H9 (cell line): ENCODE data around the gene FBN2. TPM values are rescaled to one million over a fixed set of nuclear protein-coding genes. Genes with fewer than 3 reads are reported as not detected.

Experiments used
- DNase-seq: peaks from one replicate; pipeline ENCODE4 v3.0.0-alpha.2; 2017
- H2AFZ ChIP-seq: one replicate; pipeline ENCODE4 v1.6.1; 2013; ENCODE audit warnings: mild to moderate bottlenecking, low read length, control low read depth, moderate library complexity
- H2AK5ac ChIP-seq: 2 replicates; pipeline ENCODE4 v1.6.1; 2013; ENCODE audit warnings: low read length, control low read depth, mixed read lengths; ENCODE audit not compliant: insufficient read length
- H2BK120ac ChIP-seq: one replicate; pipeline ENCODE4 v1.6.1; 2013; ENCODE audit warnings: low read depth, mild to moderate bottlenecking, low read length, control low read depth, inconsistent platforms; ENCODE audit not compliant: poor library complexity, severe bottlenecking
- H2BK12ac ChIP-seq: 2 replicates; pipeline ENCODE4 v1.6.1; 2013; ENCODE audit warnings: low read length, control low read depth, mixed read lengths, low read depth; ENCODE audit not compliant: insufficient read length
- H2BK15ac ChIP-seq: 2 replicates; pipeline ENCODE4 v1.6.1; 2013; ENCODE audit warnings: low read depth, low read length, control low read depth
- H2BK20ac ChIP-seq: one replicate; pipeline ENCODE4 v1.6.1; 2013; ENCODE audit warnings: low read depth, mild to moderate bottlenecking, low read length, control low read depth, inconsistent platforms; ENCODE audit not compliant: poor library complexity, severe bottlenecking
- H2BK5ac ChIP-seq: 2 replicates; pipeline ENCODE4 v1.6.1; 2013; ENCODE audit warnings: low read length, control low read depth, mixed read lengths; ENCODE audit not compliant: insufficient read length
- H3K14ac ChIP-seq: 2 replicates; pipeline ENCODE4 v1.6.1; 2013; ENCODE audit warnings: low read length, control low read depth; ENCODE audit not compliant: insufficient read depth
- H3K18ac ChIP-seq: 2 replicates; pipeline ENCODE4 v1.6.1; 2013; ENCODE audit warnings: low read depth, mild to moderate bottlenecking, mixed read lengths, low read length, control low read depth; ENCODE audit not compliant: insufficient read length
- H3K23ac ChIP-seq: 2 replicates; pipeline ENCODE4 v1.6.1; 2013; ENCODE audit warnings: low read length, control low read depth, mixed read lengths, low read depth; ENCODE audit not compliant: insufficient read length
- H3K23me2 ChIP-seq: 2 replicates; pipeline ENCODE4 v1.6.1; 2013; ENCODE audit warnings: low read depth, mild to moderate bottlenecking, mixed read lengths, low read length, control low read depth; ENCODE audit not compliant: insufficient read length, poor library complexity, severe bottlenecking
- H3K27ac ChIP-seq: 2 replicates; pipeline ENCODE4 v1.5.1; 2013; ENCODE audit warnings: low read length, control low read depth, mixed read lengths, low read depth; ENCODE audit not compliant: insufficient read length
- H3K27me3 ChIP-seq: 2 replicates; pipeline ENCODE4 v1.6.1; 2013; ENCODE audit warnings: low read length, control low read depth, inconsistent platforms; ENCODE audit not compliant: insufficient read depth
- H3K4ac ChIP-seq: 2 replicates; pipeline ENCODE4 v1.6.1; 2013; ENCODE audit warnings: low read depth, mild to moderate bottlenecking, control low read depth, inconsistent platforms, low read length, moderate library complexity
- H3K4me1 ChIP-seq: 2 replicates; pipeline ENCODE4 v1.6.1; 2013; ENCODE audit warnings: low read length, control low read depth, inconsistent platforms; ENCODE audit not compliant: insufficient read depth
- H3K4me2 ChIP-seq: 2 replicates; pipeline ENCODE4 v1.6.1; 2013; ENCODE audit warnings: low read length, control low read depth, mixed read lengths; ENCODE audit not compliant: insufficient read length, insufficient read depth
- H3K56ac ChIP-seq: 2 replicates; pipeline ENCODE4 v1.6.1; 2013; ENCODE audit warnings: low read depth, mild to moderate bottlenecking, mixed read lengths, low read length, control low read depth; ENCODE audit not compliant: insufficient read length
- H3K79me1 ChIP-seq: 2 replicates; pipeline ENCODE4 v1.6.1; 2013; ENCODE audit warnings: low read depth, mild to moderate bottlenecking, moderate library complexity, low read length, control low read depth, inconsistent platforms; ENCODE audit not compliant: insufficient read depth, poor library complexity, severe bottlenecking
- H3K79me2 ChIP-seq: 2 replicates; pipeline ENCODE4 v1.6.1; 2013; ENCODE audit warnings: low read length, control low read depth, inconsistent platforms; ENCODE audit not compliant: insufficient read depth
- H3K9ac ChIP-seq: 2 replicates; pipeline ENCODE4 v1.6.1; 2013; ENCODE audit warnings: low read length, control low read depth, mixed read lengths; ENCODE audit not compliant: insufficient read length; ENCODE audit errors: extremely low read depth
- H3K9me3 ChIP-seq: one replicate; pipeline ENCODE4 v1.6.1; 2013; ENCODE audit warnings: low read depth, low read length, inconsistent platforms; ENCODE audit not compliant: control insufficient read depth
- H3T11ph ChIP-seq: one replicate; pipeline ENCODE4 v1.6.1; 2013; ENCODE audit warnings: mild to moderate bottlenecking, low read length, control low read depth, inconsistent platforms
- H4K20me1 ChIP-seq: one replicate; pipeline ENCODE4 v1.6.1; 2013; ENCODE audit not compliant: control insufficient read depth, insufficient read length, insufficient read depth
- H4K5ac ChIP-seq: 2 replicates; pipeline ENCODE4 v1.6.1; 2013; ENCODE audit warnings: low read depth, mild to moderate bottlenecking, mixed read lengths, low read length, control low read depth; ENCODE audit not compliant: insufficient read length
- H4K8ac ChIP-seq: replicated peaks from 2 replicates; pipeline ENCODE4 v1.6.1; 2013; ENCODE audit warnings: low read length, control low read depth, mixed read lengths, low read depth; ENCODE audit not compliant: insufficient read length
- H4K91ac ChIP-seq: 2 replicates; pipeline ENCODE4 v1.6.1; 2013; ENCODE audit warnings: low read depth, mild to moderate bottlenecking, moderate library complexity, mixed read lengths, low read length, control low read depth; ENCODE audit not compliant: insufficient read length
- H3K27ac Mint-ChIP-seq, 3 experiments: 2 replicates in 2 of 3; 3 replicates in 1 of 3; pipeline ENCODE4 v1.8.0; 2020 to 2021; ENCODE audit warnings: mixed read lengths in 3 of 3, mild to moderate bottlenecking in 1 of 3, moderate library complexity in 1 of 3
- H3K27me3 Mint-ChIP-seq: 2 replicates; pipeline ENCODE4 v1.8.0; 2021; ENCODE audit warnings: low read depth, mild to moderate bottlenecking, moderate library complexity, mixed read lengths
- H3K36me3 Mint-ChIP-seq, 3 experiments: 2 replicates in 2 of 3; 3 replicates in 1 of 3; pipeline ENCODE4 v1.8.0; 2020 to 2021; ENCODE audit warnings: low read depth in 3 of 3, mixed read lengths in 3 of 3; ENCODE audit not compliant: insufficient read depth in 1 of 3
- H3K4me1 Mint-ChIP-seq, 2 experiments: 2 replicates each; pipeline ENCODE4 v1.8.0; 2020; ENCODE audit warnings: mixed read lengths in 2 of 2
- H3K4me3 Mint-ChIP-seq, 2 experiments: 2 replicates in 1 of 2; 3 replicates in 1 of 2; pipeline ENCODE4 v1.8.0; 2020 to 2021; ENCODE audit warnings: mild to moderate bottlenecking in 2 of 2, mixed read lengths in 2 of 2, moderate library complexity in 1 of 2
- H3K9me3 Mint-ChIP-seq, 2 experiments: 2 replicates in 1 of 2; 3 replicates in 1 of 2; pipeline ENCODE4 v1.8.0; 2020; ENCODE audit warnings: mild to moderate bottlenecking in 2 of 2, mixed read lengths in 2 of 2, moderate library complexity in 1 of 2
- CTCF ChIP-seq: fragments of 200-600 bp; sonication (generic); conservative IDR thresholded peaks from 3 replicates; pipeline ENCODE4 v1.8.0; 2021; ENCODE audit warnings: antibody characterized with exemption, mild to moderate bottlenecking
- WGBS: extraction: QIAGEN DNeasy Blood & Tissue Kit; methylation state at CpG from one replicate; pipeline ENCODE4 v1.1.7; 2013; ENCODE audit warnings: missing lambda C conversion rate, low lambda C conversion rate, mixed read lengths; ENCODE audit not compliant: insufficient read length; ENCODE audit errors: extremely low coverage; 5-methylcytosine and 5-hydroxymethylcytosine counted together
- total RNA-seq: library from RNA; stranded (reverse); gene quantifications from 2 replicates; pipeline ENCODE4 v1.2.1, GENCODE V29; 2021

Gene FBN2
- total RNA-seq, 1 experiment from 2014 or later: 8.3 TPM

GRCh38 chr5:128279345-128279744 lies 258.7 kb downstream of the FBN2 start:
- no peak overlapping the region for H3K56ac ChIP-seq
- H3K79me1 ChIP-seq: no peaks in the 10 kb centered on the region
- no peak overlapping the region for H3T11ph ChIP-seq
- no peaks in the 10 kb centered on the region for H3K27me3 ChIP-seq
- H3K4me2 ChIP-seq: no peak overlapping the region
- WGBS: no CpG with 5 or more reads among the region's 2 CpGs
- no peak overlapping the region for H2BK5ac ChIP-seq
- no peak overlapping the region for H2BK12ac ChIP-seq
- H4K91ac ChIP-seq: no peak overlapping the region
- no peak overlapping the region for H3K9ac ChIP-seq
- H2BK120ac ChIP-seq: no peak overlapping the region
- H3K23ac ChIP-seq: no peak overlapping the region
- no peak overlapping the region for H3K4ac ChIP-seq
- H2AFZ ChIP-seq: no peak overlapping the region
- H2AK5ac ChIP-seq: no peak overlapping the region
- H3K4me1 ChIP-seq: no peaks in the 10 kb centered on the region
- Mint-ChIP-seq H3K27me3 (no peaks in the 10 kb centered on the region), H3K27ac (no peak overlapping the region), H3K36me3 (peaks cover 0 to 3% (median 0%) of the 10 kb centered on the region in 3 experiments; a peak in 2 of 7 replicates), H3K4me1 (no peaks in the 10 kb centered on the region), H3K4me3 (no peak overlapping the region), H3K9me3 (no peaks in the 10 kb centered on the region)
- H2BK20ac ChIP-seq: no peak overlapping the region
- no peaks in the 10 kb centered on the region for H3K23me2 ChIP-seq
- no peak overlapping the region for H3K27ac ChIP-seq
- H4K5ac ChIP-seq: no peak overlapping the region
- H4K8ac ChIP-seq: no peak overlapping the region
- H3K9me3 ChIP-seq: no peaks in the 10 kb centered on the region
- H2BK15ac ChIP-seq: no peak overlapping the region
- no peak overlapping the region for H3K14ac ChIP-seq
- DNase-seq: no peak
- H3K79me2 ChIP-seq: no peaks in the 10 kb centered on the region
- H4K20me1 ChIP-seq: no peaks in the 10 kb centered on the region
- TF ChIP-seq CTCF: no peak
- H3K18ac ChIP-seq: no peak overlapping the region
